ENCODE results near the gene ARHGAP24. TPM values are rescaled to one million over a fixed set of nuclear protein-coding genes. Genes with fewer than 3 reads are reported as not detected.

Gene ARHGAP24
- total RNA-seq, 2 experiments from 2014 or later, result 0.30 to 0.53 TPM

DNA sequence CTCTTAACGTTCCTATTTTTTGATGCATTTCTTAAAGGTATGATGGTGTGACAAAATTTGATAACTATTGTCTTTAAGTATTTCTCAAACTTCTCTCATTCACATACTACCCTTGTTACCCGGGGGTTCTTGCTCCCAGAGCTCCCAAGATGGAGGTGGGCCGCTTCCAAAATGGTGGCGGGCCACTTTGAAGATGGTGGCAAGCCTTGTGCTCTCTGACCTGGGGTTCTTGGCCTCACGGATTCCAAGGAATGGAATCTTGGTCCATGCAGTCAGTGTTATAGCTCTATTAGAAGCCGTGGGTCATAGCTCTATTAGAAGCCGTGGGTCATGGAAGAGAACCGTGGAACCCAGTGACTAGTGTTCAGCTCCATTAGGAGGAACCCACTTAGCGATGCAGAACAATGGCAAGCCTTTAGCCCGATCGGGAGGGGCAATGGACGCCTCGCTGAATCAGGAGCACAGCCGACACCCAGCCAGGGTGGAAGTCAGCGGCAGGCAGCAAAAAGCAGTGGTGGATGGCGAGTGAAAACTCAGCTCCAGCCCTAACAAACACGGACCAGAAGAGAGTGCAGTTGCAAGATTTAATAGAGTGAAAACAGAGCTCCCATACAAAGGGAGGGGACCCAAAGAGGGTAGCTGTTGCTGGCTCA lies 481.5 kb downstream of the ARHGAP24 start:
- TF ChIP-seq, protein P1, sequence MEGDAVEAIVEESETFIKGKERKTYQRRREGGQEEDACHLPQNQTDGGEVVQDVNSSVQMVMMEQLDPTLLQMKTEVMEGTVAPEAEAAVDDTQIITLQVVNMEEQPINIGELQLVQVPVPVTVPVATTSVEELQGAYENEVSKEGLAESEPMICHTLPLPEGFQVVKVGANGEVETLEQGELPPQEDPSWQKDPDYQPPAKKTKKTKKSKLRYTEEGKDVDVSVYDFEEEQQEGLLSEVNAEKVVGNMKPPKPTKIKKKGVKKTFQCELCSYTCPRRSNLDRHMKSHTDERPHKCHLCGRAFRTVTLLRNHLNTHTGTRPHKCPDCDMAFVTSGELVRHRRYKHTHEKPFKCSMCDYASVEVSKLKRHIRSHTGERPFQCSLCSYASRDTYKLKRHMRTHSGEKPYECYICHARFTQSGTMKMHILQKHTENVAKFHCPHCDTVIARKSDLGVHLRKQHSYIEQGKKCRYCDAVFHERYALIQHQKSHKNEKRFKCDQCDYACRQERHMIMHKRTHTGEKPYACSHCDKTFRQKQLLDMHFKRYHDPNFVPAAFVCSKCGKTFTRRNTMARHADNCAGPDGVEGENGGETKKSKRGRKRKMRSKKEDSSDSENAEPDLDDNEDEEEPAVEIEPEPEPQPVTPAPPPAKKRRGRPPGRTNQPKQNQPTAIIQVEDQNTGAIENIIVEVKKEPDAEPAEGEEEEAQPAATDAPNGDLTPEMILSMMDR (IDR thresholded peaks at IDR 0.05), result no peak
- no peaks in the 10 kb centered on the region for H3K36me3 ChIP-seq (ENCODE audit: insufficient read depth, low read length)
- POLR2A ChIA-PET, result no interaction called here
- Mint-ChIP-seq H3K27me3 (no peaks in the 10 kb centered on the region), H3K9me3 (no peaks in the 10 kb centered on the region), H3K4me3 (no peak overlapping the region), H3K4me1 (ENCODE audit: low read depth) (no peaks in the 10 kb centered on the region), H3K27ac (no peak overlapping the region), H3K36me3 (ENCODE audit: low read depth) (no peaks in the 10 kb centered on the region)
- H3K4me3 ChIP-seq (ENCODE audit: low read length), result no peak overlapping the region
- no peak for DNase-seq
- H3K27me3 ChIP-seq (ENCODE audit: control insufficient read depth in 1 of 2, insufficient read depth in 2 of 2, low read length in 2 of 2), result no peaks in the 10 kb centered on the region
- CTCF ChIA-PET, result no interaction called here
- no peaks in the 10 kb centered on the region for H3K4me1 ChIP-seq (ENCODE audit: insufficient read depth, low read length)
- intact Hi-C loops (cut with DNase I, micrococcal nuclease), result no loop called here
- H3K9me3 ChIP-seq (ENCODE audit: control insufficient read depth in 1 of 2, insufficient read depth in 1 of 2, low read length in 2 of 2), result peaks cover 0 to 5% of the 10 kb centered on the region in 2 experiments
- no peak for ATAC-seq (ENCODE audit: poor library complexity)
- no peak overlapping the region for H3K27ac ChIP-seq (ENCODE audit: low read depth in 1 of 2, low read length in 2 of 2)

DNA sequence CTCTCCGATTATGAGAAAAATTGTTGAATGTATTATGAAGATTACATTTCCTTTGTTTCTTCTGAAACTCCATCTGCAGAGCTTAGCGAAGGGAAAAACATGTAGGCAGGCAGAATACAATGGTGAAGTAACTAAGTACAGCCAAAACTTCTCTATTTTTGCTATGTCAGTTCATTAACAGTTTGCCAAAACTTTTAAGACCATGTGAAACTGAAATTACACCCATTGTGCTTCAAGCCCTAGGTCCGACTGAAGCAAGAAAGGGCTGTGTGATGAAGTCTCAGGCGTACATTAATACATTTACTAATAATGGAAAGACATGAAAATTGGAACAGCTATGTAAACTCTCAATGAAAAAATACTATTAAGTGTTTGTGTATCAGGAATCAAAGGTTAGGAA lies 486.9 kb downstream of the ARHGAP24 start:
- H3K27ac Mint-ChIP-seq, result no peak overlapping the region
- Histone ChIP-seq H3K27ac (ENCODE audit: low read depth in 1 of 2, low read length in 2 of 2) (no peak overlapping the region), H3K4me1 (ENCODE audit: insufficient read depth, low read length) (no peaks in the 10 kb centered on the region), H3K9me3 (ENCODE audit: control insufficient read depth in 1 of 2, insufficient read depth in 1 of 2, low read length in 2 of 2) (no peaks in the 10 kb centered on the region), H3K4me3 (ENCODE audit: low read length) (no peak overlapping the region), H3K36me3 (ENCODE audit: insufficient read depth, low read length) (no peaks in the 10 kb centered on the region), H3K27me3 (ENCODE audit: control insufficient read depth in 1 of 2, insufficient read depth in 2 of 2, low read length in 2 of 2) (no peaks in the 10 kb centered on the region)
- TF ChIP-seq, protein P1 (IDR thresholded peaks at IDR 0.05), result no peak
- no peak for ATAC-seq (ENCODE audit: poor library complexity)
- intact Hi-C loops (cut with DNase I, micrococcal nuclease), result no loop called here
- no peak overlapping the region for H3K4me3 Mint-ChIP-seq
- ChIA-PET POLR2A (no interaction called here), CTCF (no interaction called here)
- H3K9me3 Mint-ChIP-seq, result no peaks in the 10 kb centered on the region
- no peak for DNase-seq
- no peaks in the 10 kb centered on the region for H3K27me3 Mint-ChIP-seq
- H3K36me3 Mint-ChIP-seq (ENCODE audit: low read depth), result no peaks in the 10 kb centered on the region
- H3K4me1 Mint-ChIP-seq (ENCODE audit: low read depth), result no peaks in the 10 kb centered on the region

DNA sequence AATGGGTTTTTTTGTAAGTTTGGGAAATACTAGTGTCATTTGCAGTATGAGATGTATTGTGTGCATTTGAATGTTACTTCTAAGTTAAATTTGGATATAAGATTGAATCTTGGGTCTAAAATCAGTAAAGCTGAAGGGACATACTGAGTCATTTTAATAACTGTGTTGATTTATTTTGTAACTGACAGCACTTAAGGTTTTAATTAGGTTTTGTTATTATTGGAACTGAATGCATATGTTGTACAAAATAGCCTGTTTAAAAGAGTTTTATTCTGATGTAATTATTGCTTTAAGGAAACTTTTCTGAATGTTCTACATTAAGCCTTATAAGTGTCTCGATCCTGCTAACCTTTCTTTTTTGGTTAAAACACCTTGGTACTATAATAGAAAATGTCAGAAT lies 488.3 kb downstream of the ARHGAP24 start:
- ATAC-seq (ENCODE audit: poor library complexity) (no peak), DNase-seq (no peak)
- ChIA-PET POLR2A (no interaction called here), CTCF (no interaction called here)
- TF ChIP-seq, protein P1 (IDR thresholded peaks at IDR 0.05), result no peak
- Mint-ChIP-seq H3K27me3 (no peaks in the 10 kb centered on the region), H3K4me1 (ENCODE audit: low read depth) (no peaks in the 10 kb centered on the region), H3K27ac (no peak overlapping the region), H3K36me3 (ENCODE audit: low read depth) (no peaks in the 10 kb centered on the region), H3K9me3 (no peaks in the 10 kb centered on the region), H3K4me3 (no peak overlapping the region)
- H3K4me1 ChIP-seq (ENCODE audit: insufficient read depth, low read length), result no peaks in the 10 kb centered on the region
- intact Hi-C loops (cut with DNase I, micrococcal nuclease), result no loop called here
- no peaks in the 10 kb centered on the region for H3K27me3 ChIP-seq (ENCODE audit: control insufficient read depth in 1 of 2, insufficient read depth in 2 of 2, low read length in 2 of 2)
- H3K27ac ChIP-seq (ENCODE audit: low read depth in 1 of 2, low read length in 2 of 2), result no peak overlapping the region
- H3K4me3 ChIP-seq (ENCODE audit: low read length), result no peak overlapping the region
- H3K9me3 ChIP-seq (ENCODE audit: control insufficient read depth in 1 of 2, insufficient read depth in 1 of 2, low read length in 2 of 2), result no peaks in the 10 kb centered on the region
- no peaks in the 10 kb centered on the region for H3K36me3 ChIP-seq (ENCODE audit: insufficient read depth, low read length)

Data from CD4-positive, alpha-beta T cell (primary cell).